Stomach (tissue), 9 donors: ENCODE data around the gene SYNE3. TPM values are rescaled to one million over a fixed set of nuclear protein-coding genes. Genes with fewer than 3 reads are reported as not detected.

Experiments used
- DNase-seq, 2 donors: peaks; one replicate each; pipeline versions ENCODE4 v3.0.0 to v3.0.0-alpha.2; 2013 to 2019
- H3K27ac ChIP-seq, 5 donors: fragments of 200-600 bp in 4 of 5; sonication (generic) in 4 of 5; one replicate each; pipeline ENCODE4 v1.5.1; 2013 to 2019; ENCODE audit warnings: mild to moderate bottlenecking in 1 of 5, moderate library complexity in 1 of 5
- H3K27me3 ChIP-seq, 3 donors: fragments of 200-600 bp; sonication (generic); one replicate each; pipeline ENCODE4 v1.5.1; 2017 to 2019; ENCODE audit warnings: mixed run types in 1 of 3
- H3K36me3 ChIP-seq, 4 donors: fragments of 200-600 bp; sonication (generic); 1 replicate in 3 of 4; 2 replicates in 1 of 4; pipeline ENCODE4 v1.5.1; 2016 to 2019
- H3K4me1 ChIP-seq, 4 donors: fragments of 200-600 bp; sonication (generic); one replicate each; pipeline ENCODE4 v1.5.1; 2016 to 2019
- H3K4me3 ChIP-seq, 4 donors: fragments of 200-600 bp; sonication (generic) in 3 of 4; one replicate each; pipeline ENCODE4 v1.5.1; 2016 to 2019; ENCODE audit warnings: mild to moderate bottlenecking in 1 of 4
- H3K9me3 ChIP-seq, 4 donors: fragments of 200-600 bp; sonication (generic); one replicate each; pipeline ENCODE4 v1.5.1; 2016 to 2019
- CTCF ChIP-seq, 7 experiments: fragments of 450-650 bp in 4 of 7; fragments of 200-600 bp in 3 of 7; sonication (generic) in 3 of 7; IDR thresholded peaks; one replicate each; pipeline ENCODE4 v1.5.1; 2016 to 2019; ENCODE audit warnings: antibody characterized with exemption in 7 of 7, control low read depth in 2 of 7, mild to moderate bottlenecking in 1 of 7
- EP300 ChIP-seq: sonication (generic); formaldehyde crosslinking; IDR thresholded peaks from one replicate; pipeline ENCODE4 v1.6.1; 2017; ENCODE audit warnings: antibody characterized with exemption
- POLR2A ChIP-seq, 4 donors: fragments of 450-650 bp; IDR thresholded peaks; one replicate each; pipeline ENCODE4 v1.6.1; 2016; ENCODE audit warnings: antibody characterized with exemption in 4 of 4, control low read depth in 2 of 4, mild to moderate bottlenecking in 1 of 4, moderate library complexity in 1 of 4
- POLR2AphosphoS5 ChIP-seq, 3 donors: sonication (generic); formaldehyde crosslinking; IDR thresholded peaks; one replicate each; pipeline ENCODE4 v1.6.1; 2016; ENCODE audit warnings: antibody characterized with exemption in 3 of 3
- WGBS, 5 donors: extraction: QIAGEN DNeasy Blood & Tissue Kit in 3 of 5; methylation state at CpG; one replicate each; pipeline versions ENCODE4 v1.1.5 to v1.1.7; 2013 to 2018; 5-methylcytosine and 5-hydroxymethylcytosine counted together
- intact Hi-C: fragments of 100-400 bp; cut with DNase I; formaldehyde crosslinking; loops from one replicate; pipeline ENCODE4 v1.15.1; 2023; ENCODE audit warnings: low total_unique reads
- polyA plus RNA-seq, 3 donors: library from polyadenylated mRNA; stranded (reverse); fragments of 200-250 nt; gene quantifications; one replicate each; pipeline ENCODE4 v1.2.3, GENCODE V29; 2013
- total RNA-seq, 5 donors: library from RNA; depleted of rRNA; stranded (reverse); fragments of >200 nt; gene quantifications; one replicate each; pipeline versions ENCODE4 v1.1.0 to v1.2.3, GENCODE V29; 2014 to 2016
- donor health status: healthy with polysubstance abuse.
- donor health status: Bipolar disorder and iron deficiency.
- donor health status: healthy.

The SYNE3 gene
- total and polyA plus RNA-seq, 8 donors: 0.58 to 85.2 (median 5.9) TPM

GRCh38 chr14:95526483-95527386 lies 10.3 kb upstream of the SYNE3 start:
- TF ChIP-seq POLR2AphosphoS5 (IDR thresholded peaks at IDR 0.05) (no peak), EP300 (no peak), POLR2A (IDR thresholded peaks at IDR 0.05) (no peak), CTCF (IDR thresholded peaks at IDR 0.05) (no peak)
- Histone ChIP-seq H3K4me3 (no peak overlapping the region), H3K27ac (peak overlapping the region in 3 of 5 donors; percentile 64 to 77 (median 73)), H3K9me3 (no peaks in the 10 kb centered on the region), H3K27me3 (no peaks in the 10 kb centered on the region), H3K4me1 (peaks cover 17 to 74% (median 48%) of the 10 kb centered on the region in 4 donors), H3K36me3 (peaks cover 0 to 10% (median 3%) of the 10 kb centered on the region in 4 donors)
- 33 to 45% (median 40%) methylated on average over 9 of the region's 9 CpGs for WGBS, 5 donors
- intact Hi-C loops: loop anchor here (5.0 kb wide), 1 partner anchor 84 kb away; no protein-coding TSS in a partner anchor
- DNase-seq: peak in 1 of 2 donors; percentile 79

GRCh38 chr14:95525999-95526398 lies 9.5 kb upstream of the SYNE3 start:
- no peak for TF ChIP-seq POLR2A (IDR thresholded peaks at IDR 0.05)
- no peak for TF ChIP-seq POLR2AphosphoS5 (IDR thresholded peaks at IDR 0.05)
- no peak for TF ChIP-seq CTCF (IDR thresholded peaks at IDR 0.05)
- TF ChIP-seq EP300: no peak
- intact Hi-C loops: loop anchor here (5.0 kb wide), 1 partner anchor 84 kb away; no protein-coding TSS in a partner anchor
- no peak overlapping the region for H3K4me3 ChIP-seq
- H3K4me1 ChIP-seq: peaks cover 17 to 71% (median 41%) of the 10 kb centered on the region in 4 donors
- peak overlapping the region in 2 of 5 donors; percentile 73 to 77 for H3K27ac ChIP-seq
- H3K9me3 ChIP-seq: no peaks in the 10 kb centered on the region
- H3K27me3 ChIP-seq: no peaks in the 10 kb centered on the region
- no peak for DNase-seq
- peaks cover 0 to 10% (median 3%) of the 10 kb centered on the region in 4 donors for H3K36me3 ChIP-seq
- 74 to 84% (median 81%) methylated on average over 5 of the region's 5 CpGs for WGBS, 5 donors

- no peak overlapping the region for H3K4me3 ChIP-seq
- 81 to 89% (median 86%) methylated on average over 6 of the region's 6 CpGs for WGBS, 5 donors
- H3K27ac ChIP-seq: peak overlapping the region in 1 of 5 donors; percentile 33
- H3K9me3 ChIP-seq: no peaks in the 10 kb centered on the region
- no peak for DNase-seq
- intact Hi-C loops: loop anchor here (5.0 kb wide), 1 partner anchor 83 kb away; no protein-coding TSS in a partner anchor
- peaks cover 20 to 72% (median 38%) of the 10 kb centered on the region in 4 donors for H3K4me1 ChIP-seq
- no peaks in the 10 kb centered on the region for H3K27me3 ChIP-seq
- H3K36me3 ChIP-seq: peaks cover 0 to 10% (median 3%) of the 10 kb centered on the region in 4 donors
- no peak for TF ChIP-seq CTCF (IDR thresholded peaks at IDR 0.05)
- no peak for TF ChIP-seq EP300
- TF ChIP-seq POLR2A (IDR thresholded peaks at IDR 0.05): no peak
- TF ChIP-seq POLR2AphosphoS5 (IDR thresholded peaks at IDR 0.05): no peak
Observed at GRCh38 chr14:95524706-95525512, 8.5 kb upstream of the SYNE3 start.
